Right atrium auricular region (tissue), 2 donors: Measurements from ENCODE around the gene ARHGEF2. TPM values are rescaled to one million over a fixed set of nuclear protein-coding genes. Genes with fewer than 3 reads are reported as not detected.

Experiments
- DNase-seq: peaks from one replicate; pipeline ENCODE4 v3.0.0-alpha.2; 2019; ENCODE audit warnings: low spot score
- H3K27ac ChIP-seq, 2 donors: fragments of 200-600 bp; sonication (generic); 1 replicate in 1 of 2; 2 replicates in 1 of 2; pipeline ENCODE4 v1.5.1; 2016 to 2019
- H3K27me3 ChIP-seq, 2 donors: fragments of 200-600 bp; sonication (generic); one replicate each; pipeline versions ENCODE4 v1.5.1 to v1.6.0; 2017 to 2019
- H3K36me3 ChIP-seq: fragments of 200-600 bp; sonication (generic); one replicate; pipeline ENCODE4 v1.5.1; 2016
- H3K4me1 ChIP-seq, 2 donors: fragments of 200-600 bp; sonication (generic); one replicate each; pipeline versions ENCODE4 v1.5.1 to v1.6.0; 2017 to 2019
- H3K4me3 ChIP-seq, 2 donors: fragments of 200-600 bp; sonication (generic); 1 replicate in 1 of 2; 2 replicates in 1 of 2; pipeline ENCODE4 v1.5.1; 2017 to 2019; ENCODE audit warnings: mild to moderate bottlenecking in 1 of 2, moderate library complexity in 1 of 2
- H3K9me3 ChIP-seq, 2 donors: fragments of 200-600 bp; sonication (generic); one replicate each; pipeline ENCODE4 v1.5.1; 2019
- total RNA-seq, 2 donors: library from RNA; depleted of rRNA; stranded (reverse); fragments of >200 nt; gene quantifications; one replicate each; pipeline ENCODE4 v1.1.0, GENCODE V29; 2016
- TF ChIP-seq, protein P1 (sequence below), 2 donors: fragments of 200-600 bp; sonication (generic); IDR thresholded peaks; one replicate each; pipeline ENCODE4 v1.5.1; 2019; ENCODE audit warnings: antibody characterized with exemption in 2 of 2

ARHGEF2 gene
- total RNA-seq, 2 donors from 2014 or later: 50.8 to 69.8 TPM

DNA sequence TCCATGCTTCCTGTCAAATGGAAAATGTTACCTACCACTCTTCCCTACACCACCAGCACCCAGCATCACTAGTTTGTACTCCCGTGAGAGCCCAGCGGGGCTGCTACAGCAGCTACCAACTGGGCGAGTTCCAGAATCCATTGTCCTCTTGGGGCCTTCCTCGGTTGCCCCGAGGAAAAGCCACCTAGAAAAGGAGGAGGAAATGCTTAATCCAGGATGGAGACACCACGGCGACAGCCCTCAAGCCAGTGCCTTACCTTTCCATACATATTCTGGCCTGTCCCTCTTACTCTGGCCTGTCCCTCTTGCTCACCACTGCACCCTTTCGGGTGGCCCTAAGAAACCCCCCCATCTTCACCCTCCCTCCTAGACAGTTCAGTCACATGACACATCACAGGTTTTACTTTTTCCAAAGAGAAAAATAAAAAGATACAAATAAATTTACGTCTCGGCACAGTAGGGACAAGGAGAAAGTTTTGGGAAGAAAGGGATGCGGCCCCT lies 67.7 kb downstream of the ARHGEF2 start:
- Histone ChIP-seq H3K27ac (peak overlapping the region; percentile 93 to 95), H3K4me1 (peaks cover 0 to 22% of the 10 kb centered on the region in 2 donors), H3K9me3 (no peaks in the 10 kb centered on the region), H3K36me3 (peaks cover 60% of the 10 kb centered on the region), H3K27me3 (no peaks in the 10 kb centered on the region), H3K4me3 (peak overlapping the region; percentile 78 to 84)
- TF ChIP-seq, protein P1, sequence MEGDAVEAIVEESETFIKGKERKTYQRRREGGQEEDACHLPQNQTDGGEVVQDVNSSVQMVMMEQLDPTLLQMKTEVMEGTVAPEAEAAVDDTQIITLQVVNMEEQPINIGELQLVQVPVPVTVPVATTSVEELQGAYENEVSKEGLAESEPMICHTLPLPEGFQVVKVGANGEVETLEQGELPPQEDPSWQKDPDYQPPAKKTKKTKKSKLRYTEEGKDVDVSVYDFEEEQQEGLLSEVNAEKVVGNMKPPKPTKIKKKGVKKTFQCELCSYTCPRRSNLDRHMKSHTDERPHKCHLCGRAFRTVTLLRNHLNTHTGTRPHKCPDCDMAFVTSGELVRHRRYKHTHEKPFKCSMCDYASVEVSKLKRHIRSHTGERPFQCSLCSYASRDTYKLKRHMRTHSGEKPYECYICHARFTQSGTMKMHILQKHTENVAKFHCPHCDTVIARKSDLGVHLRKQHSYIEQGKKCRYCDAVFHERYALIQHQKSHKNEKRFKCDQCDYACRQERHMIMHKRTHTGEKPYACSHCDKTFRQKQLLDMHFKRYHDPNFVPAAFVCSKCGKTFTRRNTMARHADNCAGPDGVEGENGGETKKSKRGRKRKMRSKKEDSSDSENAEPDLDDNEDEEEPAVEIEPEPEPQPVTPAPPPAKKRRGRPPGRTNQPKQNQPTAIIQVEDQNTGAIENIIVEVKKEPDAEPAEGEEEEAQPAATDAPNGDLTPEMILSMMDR (IDR thresholded peaks at IDR 0.05): no peak
- DNase-seq: no peak

DNA sequence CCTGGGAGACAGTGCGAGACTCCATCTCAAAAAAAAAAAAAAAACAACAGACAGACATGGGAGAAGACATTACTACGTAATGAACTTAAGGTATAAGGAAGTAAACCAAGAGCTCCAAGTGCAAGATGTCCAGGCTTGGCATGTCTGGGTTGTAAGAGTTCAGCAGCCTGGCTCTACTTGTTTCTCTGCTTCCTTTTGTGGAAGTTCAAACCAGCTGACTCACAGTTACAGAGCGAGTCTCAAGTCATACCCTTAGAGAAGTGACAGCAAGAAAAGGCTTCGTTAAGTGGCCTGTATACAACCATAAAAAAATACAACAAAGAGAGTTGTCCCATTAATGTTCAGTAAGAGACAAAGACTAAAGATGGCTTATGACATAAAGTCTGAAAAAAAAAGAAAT lies 68.5 kb downstream of the ARHGEF2 start:
- Histone ChIP-seq H3K27ac (peak overlapping the region; percentile 93 to 95), H3K27me3 (no peaks in the 10 kb centered on the region), H3K4me3 (peak overlapping the region; percentile 78 to 84), H3K4me1 (peaks cover 0 to 22% of the 10 kb centered on the region in 2 donors), H3K36me3 (peaks cover 60% of the 10 kb centered on the region), H3K9me3 (no peaks in the 10 kb centered on the region)
- no peak for DNase-seq
- TF ChIP-seq, protein P1 (IDR thresholded peaks at IDR 0.05): no peak

DNA sequence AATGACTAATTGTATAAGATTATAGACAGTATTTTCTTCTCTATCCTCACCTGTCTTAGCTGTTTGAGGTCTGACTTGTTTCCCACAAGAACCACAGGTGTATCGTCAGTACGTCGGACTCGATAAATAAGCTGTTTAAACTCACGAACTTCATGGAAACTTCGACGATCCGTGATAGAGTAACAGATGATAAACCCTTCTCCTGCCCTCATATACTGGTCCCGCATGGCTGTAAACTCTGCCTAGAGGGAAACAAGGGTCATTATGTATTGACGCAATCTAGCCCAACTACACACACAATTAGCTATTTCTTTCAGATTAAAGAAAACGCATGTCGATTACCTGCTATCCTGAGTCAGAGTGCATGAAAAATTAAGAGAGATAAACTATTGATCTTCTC lies 74.1 kb downstream of the ARHGEF2 start:
- H3K27me3 ChIP-seq: no peaks in the 10 kb centered on the region
- no peak for DNase-seq
- H3K4me3 ChIP-seq: no peak overlapping the region
- H3K27ac ChIP-seq: no peak overlapping the region
- H3K9me3 ChIP-seq: no peaks in the 10 kb centered on the region
- TF ChIP-seq, protein P1 (IDR thresholded peaks at IDR 0.05): no peak
- peaks cover 92% of the 10 kb centered on the region for H3K36me3 ChIP-seq
- no peaks in the 10 kb centered on the region for H3K4me1 ChIP-seq

DNA sequence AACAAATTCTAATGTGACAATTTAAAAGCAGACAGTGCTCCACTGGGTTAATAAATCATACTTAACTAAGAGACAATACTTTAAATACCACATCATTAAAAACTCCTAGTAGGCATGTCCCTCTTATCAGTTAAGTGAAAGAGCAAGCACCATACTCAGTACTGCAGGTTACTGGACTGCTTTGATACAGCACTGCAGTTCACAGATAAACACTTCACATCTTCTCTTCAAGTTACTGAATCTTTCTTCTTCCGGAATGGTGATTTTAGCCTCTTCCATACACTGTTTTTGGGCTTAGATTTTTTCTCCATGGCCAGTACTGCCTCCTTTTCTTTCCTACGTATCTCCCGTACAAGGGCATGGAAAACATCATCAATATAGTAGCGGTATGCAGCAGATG lies 78.2 kb downstream of the ARHGEF2 start:
- Histone ChIP-seq H3K27ac (no peak overlapping the region), H3K36me3 (peaks cover 77% of the 10 kb centered on the region)
- TF ChIP-seq, protein P1 (IDR thresholded peaks at IDR 0.05): no peak

DNA sequence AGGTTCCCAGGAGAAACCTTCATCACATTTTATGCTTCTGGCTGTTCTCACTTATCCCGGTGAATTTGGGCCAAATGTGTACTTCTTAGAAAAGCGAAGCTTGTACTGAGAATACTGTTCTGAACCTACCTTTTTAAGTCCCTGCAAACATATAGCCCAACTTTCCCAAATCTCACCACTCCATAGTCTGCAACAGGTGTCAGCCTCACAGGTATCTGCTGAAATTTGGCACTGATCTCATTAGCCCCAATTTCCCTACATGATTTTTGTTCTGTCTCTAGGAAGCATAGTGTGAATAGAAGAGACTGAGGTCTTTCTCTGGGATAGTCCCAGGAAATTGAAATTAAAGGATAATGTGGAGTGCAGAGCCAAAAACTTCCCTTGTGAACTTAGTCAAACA lies 78.7 kb downstream of the ARHGEF2 start:
- TF ChIP-seq, protein P1 (IDR thresholded peaks at IDR 0.05): no peak
- H3K27me3 ChIP-seq: no peaks in the 10 kb centered on the region
- H3K36me3 ChIP-seq: peaks cover 72% of the 10 kb centered on the region
- H3K27ac ChIP-seq: no peak overlapping the region
- H3K9me3 ChIP-seq: no peaks in the 10 kb centered on the region
- no peaks in the 10 kb centered on the region for H3K4me1 ChIP-seq
- DNase-seq: no peak
- no peak overlapping the region for H3K4me3 ChIP-seq

More for the DNA sequence above, 78.2 kb downstream of the ARHGEF2 start:
- Histone ChIP-seq H3K4me3 (no peak overlapping the region), H3K4me1 (no peaks in the 10 kb centered on the region), H3K27me3 (no peaks in the 10 kb centered on the region), H3K9me3 (no peaks in the 10 kb centered on the region)
- DNase-seq: no peak

DNA sequence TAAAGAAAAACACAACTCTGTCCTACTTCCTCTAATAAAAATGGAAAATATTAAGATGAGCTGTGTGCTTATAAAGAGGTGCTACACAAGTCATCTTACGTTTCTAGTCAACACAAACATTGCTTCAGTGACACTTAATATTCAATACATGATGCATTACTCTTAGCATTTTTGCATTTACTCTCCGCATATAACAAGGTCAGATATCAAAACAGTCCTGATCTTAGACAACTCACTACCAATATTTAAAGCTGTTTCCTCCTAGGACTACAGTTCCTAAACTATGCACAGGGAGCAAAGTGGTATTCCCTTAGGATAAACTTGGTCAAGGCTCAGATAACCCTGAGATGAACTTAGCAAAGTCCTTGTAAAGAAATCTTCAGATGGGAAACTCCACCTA lies 79.5 kb downstream of the ARHGEF2 start:
- Histone ChIP-seq H3K36me3 (peaks cover 65% of the 10 kb centered on the region), H3K9me3 (no peaks in the 10 kb centered on the region), H3K27ac (no peak overlapping the region), H3K4me3 (no peak overlapping the region), H3K27me3 (no peaks in the 10 kb centered on the region), H3K4me1 (peaks cover 0 to 5% of the 10 kb centered on the region in 2 donors)
- TF ChIP-seq, protein P1 (IDR thresholded peaks at IDR 0.05): no peak
- DNase-seq: no peak
